ENCODE measurements around the gene DNMT1. TPM values are rescaled to one million over a fixed set of nuclear protein-coding genes. Genes with fewer than 3 reads are reported as not detected.

Gene DNMT1
- total and polyA plus RNA-seq, 4 donors, result 32.8 to 85.7 (median 45.2) TPM

DNA sequence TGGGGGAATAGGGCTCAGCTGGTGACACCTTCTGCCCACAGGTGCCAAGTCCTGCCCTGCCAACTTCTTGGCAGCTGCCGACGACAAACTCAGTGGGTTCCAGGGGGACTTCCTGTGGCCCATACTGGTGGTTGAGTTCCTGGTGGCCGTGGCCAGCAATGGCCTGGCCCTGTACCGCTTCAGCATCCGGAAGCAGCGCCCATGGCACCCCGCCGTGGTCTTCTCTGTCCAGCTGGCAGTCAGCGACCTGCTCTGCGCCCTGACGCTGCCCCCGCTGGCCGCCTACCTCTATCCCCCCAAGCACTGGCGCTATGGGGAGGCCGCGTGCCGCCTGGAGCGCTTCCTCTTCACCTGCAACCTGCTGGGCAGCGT, 81.2 kb downstream of the DNMT1 start:
- H3K4me1 ChIP-seq (ENCODE audit: control insufficient read depth in 5 of 5, insufficient read depth in 5 of 5, low read length in 5 of 5), result peaks cover 0 to 8% (median under 1%) of the 10 kb centered on the region in 5 donors
- TF ChIP-seq, protein P1, sequence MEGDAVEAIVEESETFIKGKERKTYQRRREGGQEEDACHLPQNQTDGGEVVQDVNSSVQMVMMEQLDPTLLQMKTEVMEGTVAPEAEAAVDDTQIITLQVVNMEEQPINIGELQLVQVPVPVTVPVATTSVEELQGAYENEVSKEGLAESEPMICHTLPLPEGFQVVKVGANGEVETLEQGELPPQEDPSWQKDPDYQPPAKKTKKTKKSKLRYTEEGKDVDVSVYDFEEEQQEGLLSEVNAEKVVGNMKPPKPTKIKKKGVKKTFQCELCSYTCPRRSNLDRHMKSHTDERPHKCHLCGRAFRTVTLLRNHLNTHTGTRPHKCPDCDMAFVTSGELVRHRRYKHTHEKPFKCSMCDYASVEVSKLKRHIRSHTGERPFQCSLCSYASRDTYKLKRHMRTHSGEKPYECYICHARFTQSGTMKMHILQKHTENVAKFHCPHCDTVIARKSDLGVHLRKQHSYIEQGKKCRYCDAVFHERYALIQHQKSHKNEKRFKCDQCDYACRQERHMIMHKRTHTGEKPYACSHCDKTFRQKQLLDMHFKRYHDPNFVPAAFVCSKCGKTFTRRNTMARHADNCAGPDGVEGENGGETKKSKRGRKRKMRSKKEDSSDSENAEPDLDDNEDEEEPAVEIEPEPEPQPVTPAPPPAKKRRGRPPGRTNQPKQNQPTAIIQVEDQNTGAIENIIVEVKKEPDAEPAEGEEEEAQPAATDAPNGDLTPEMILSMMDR (IDR thresholded peaks at IDR 0.05; ENCODE audit: control extremely low read depth, extremely low read depth), result no peak
- H3K27ac ChIP-seq (ENCODE audit: low read depth in 1 of 2, low read length in 1 of 2), result no peak overlapping the region
- ATAC-seq (ENCODE audit: insufficient read depth, low FRiP score) (no peak), DNase-seq (no peak)
- 79 to 80% methylated on average over 19 of the region's 19 CpGs for WGBS, 2 donors
- no peak overlapping the region for H3K4me3 ChIP-seq
- peaks cover 7 to 68% (median 20%) of the 10 kb centered on the region in 4 donors for H3K36me3 ChIP-seq (ENCODE audit: control insufficient read depth in 4 of 4, insufficient read depth in 4 of 4, low read length in 4 of 4)
- no peaks in the 10 kb centered on the region for H3K9me3 ChIP-seq (ENCODE audit: control insufficient read depth in 4 of 4, insufficient read depth in 3 of 4, low read length in 3 of 4)
- H3K9ac ChIP-seq (ENCODE audit: insufficient read depth in 1 of 2, low read length in 2 of 2), result no peak overlapping the region
- no peaks in the 10 kb centered on the region for H3K27me3 ChIP-seq (ENCODE audit: control insufficient read depth in 3 of 3, insufficient read depth in 3 of 3, low read length in 2 of 3)

DNA sequence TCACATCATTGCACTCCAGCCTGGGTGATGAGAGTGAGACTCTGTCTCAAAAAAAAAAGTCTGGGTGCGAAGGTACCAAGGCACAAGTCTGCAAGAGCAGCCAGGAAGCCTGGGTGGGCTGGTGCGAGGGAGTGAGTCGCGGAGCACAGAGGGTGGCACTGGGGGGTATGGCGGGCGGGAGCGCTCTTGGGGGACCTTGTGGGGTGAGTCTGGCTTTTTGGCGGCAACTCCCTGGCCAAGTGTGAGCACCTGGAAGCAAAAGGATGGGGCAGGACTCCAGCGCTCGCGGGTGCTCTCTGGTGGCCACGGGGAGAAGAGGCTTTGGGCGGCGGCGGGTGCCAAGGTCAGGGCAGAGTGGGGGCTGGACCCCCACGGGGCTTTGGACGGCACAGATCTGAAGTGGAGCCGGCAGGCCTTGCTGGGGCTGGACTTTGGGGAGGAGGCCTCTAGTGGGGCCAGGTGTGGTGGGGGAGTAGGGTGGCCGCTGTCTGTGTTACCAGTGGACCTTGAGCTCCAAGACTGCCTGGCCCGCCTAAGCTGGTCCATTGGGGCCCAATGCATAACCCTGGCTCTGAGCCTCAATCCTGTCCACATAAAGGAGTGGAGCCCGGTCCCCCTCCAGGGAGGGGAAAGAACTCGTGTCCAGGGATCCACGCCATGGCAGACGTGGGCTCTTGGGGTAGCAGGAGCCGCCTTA, 81.7 kb downstream of the DNMT1 start:
- TF ChIP-seq, protein P1 (IDR thresholded peaks at IDR 0.05; ENCODE audit: control extremely low read depth, extremely low read depth), result no peak
- Histone ChIP-seq H3K4me3 (no peak overlapping the region), H3K27ac (ENCODE audit: low read depth in 1 of 2, low read length in 1 of 2) (no peak overlapping the region), H3K9me3 (ENCODE audit: control insufficient read depth in 4 of 4, insufficient read depth in 3 of 4, low read length in 3 of 4) (no peaks in the 10 kb centered on the region), H3K36me3 (ENCODE audit: control insufficient read depth in 4 of 4, insufficient read depth in 4 of 4, low read length in 4 of 4) (peaks cover 7 to 71% (median 22%) of the 10 kb centered on the region in 4 donors), H3K27me3 (ENCODE audit: control insufficient read depth in 3 of 3, insufficient read depth in 3 of 3, low read length in 2 of 3) (no peaks in the 10 kb centered on the region), H3K4me1 (ENCODE audit: control insufficient read depth in 5 of 5, insufficient read depth in 5 of 5, low read length in 5 of 5) (peaks cover 0 to 6% (median 0%) of the 10 kb centered on the region in 5 donors), H3K9ac (ENCODE audit: insufficient read depth in 1 of 2, low read length in 2 of 2) (no peak overlapping the region)
- ATAC-seq (ENCODE audit: insufficient read depth, low FRiP score), result peak; percentile 17
- 36% methylated on average over 24 to 25 of the region's 25 CpGs for WGBS, 2 donors
- DNase-seq, result peak in 1 of 3 donors; percentile 39

DNA sequence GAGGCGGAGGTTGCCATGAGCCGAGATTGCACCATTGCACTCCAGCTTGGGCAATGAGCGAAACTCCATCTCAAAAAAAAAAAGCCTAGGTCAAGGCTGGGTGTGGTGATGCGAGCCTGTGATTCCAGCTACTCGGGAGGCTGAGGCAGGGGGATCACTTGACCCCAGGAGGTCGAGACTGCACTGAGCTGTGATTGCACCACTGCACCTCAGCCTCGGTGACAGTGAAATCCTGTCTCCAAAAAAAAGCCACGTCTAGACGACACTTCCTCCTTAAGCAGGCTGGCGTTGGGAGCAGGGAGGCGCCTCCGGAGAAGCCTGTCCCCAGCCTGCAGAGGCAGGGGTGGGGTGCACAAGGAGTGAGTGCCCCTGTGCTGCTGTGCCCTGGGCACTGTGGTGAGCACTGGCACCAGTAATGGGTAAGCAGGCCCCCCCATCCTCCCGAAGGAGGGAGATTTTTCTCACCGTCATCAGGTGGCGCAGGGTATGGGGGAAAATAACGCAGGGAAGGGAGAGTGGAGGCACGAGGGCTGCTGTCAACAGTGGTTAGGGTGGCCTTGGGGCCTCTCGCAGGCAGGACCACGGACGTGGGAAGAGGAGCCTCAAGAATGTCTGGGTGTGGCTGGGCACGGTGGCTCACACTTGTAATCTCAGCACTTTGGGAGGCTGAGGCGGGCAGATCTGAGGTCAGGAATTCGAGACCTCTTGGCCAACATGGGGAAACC, 82.6 kb downstream of the DNMT1 start:
- no peak overlapping the region for H3K9ac ChIP-seq (ENCODE audit: insufficient read depth in 1 of 2, low read length in 2 of 2)
- peaks cover 0 to 6% (median 1%) of the 10 kb centered on the region in 5 donors for H3K4me1 ChIP-seq (ENCODE audit: control insufficient read depth in 5 of 5, insufficient read depth in 5 of 5, low read length in 5 of 5)
- peak overlapping the region in 1 of 2 donors; percentile 17 for H3K27ac ChIP-seq (ENCODE audit: low read depth in 1 of 2, low read length in 1 of 2)
- TF ChIP-seq, protein P1 (IDR thresholded peaks at IDR 0.05; ENCODE audit: control extremely low read depth, extremely low read depth), result no peak
- no peak overlapping the region for H3K4me3 ChIP-seq
- ATAC-seq (ENCODE audit: insufficient read depth, low FRiP score) (no peak), DNase-seq (no peak)
- peaks cover 11 to 72% (median 26%) of the 10 kb centered on the region in 4 donors for H3K36me3 ChIP-seq (ENCODE audit: control insufficient read depth in 4 of 4, insufficient read depth in 4 of 4, low read length in 4 of 4)
- WGBS, 2 donors, result 30 to 46% methylated on average over 23 of the region's 23 CpGs
- no peaks in the 10 kb centered on the region for H3K9me3 ChIP-seq (ENCODE audit: control insufficient read depth in 4 of 4, insufficient read depth in 3 of 4, low read length in 3 of 4)
- H3K27me3 ChIP-seq (ENCODE audit: control insufficient read depth in 3 of 3, insufficient read depth in 3 of 3, low read length in 2 of 3), result no peaks in the 10 kb centered on the region

All from lung (tissue), 12 donors.